ENCODE results near the gene ANKMY2. TPM values are rescaled to one million over a fixed set of nuclear protein-coding genes. Genes with fewer than 3 reads are reported as not detected.
A peak's percentile ranks its signal among the peaks of the same experiment; 100 is the strongest.

ANKMY2 gene
- polyA plus RNA-seq, 2 donors: 5.0 to 5.9 TPM

- no peaks in the 10 kb centered on the region for H3K36me3 ChIP-seq (ENCODE audit: control insufficient read depth in 2 of 2, insufficient read depth in 2 of 2, low read length in 1 of 2)
- peaks cover 0 to 2% of the 10 kb centered on the region in 2 donors for H3K4me1 ChIP-seq (ENCODE audit: control insufficient read depth in 2 of 2, insufficient read depth in 2 of 2, low read length in 1 of 2)
- no peaks in the 10 kb centered on the region for H3K27me3 ChIP-seq (ENCODE audit: control insufficient read depth in 1 of 2, insufficient read depth in 2 of 2, low read length in 2 of 2)
- 95 to 96% methylated on average over 3 of the region's 3 CpGs for WGBS, 2 donors
- no peaks in the 10 kb centered on the region for H3K9me3 ChIP-seq (ENCODE audit: control insufficient read depth in 2 of 2, insufficient read depth in 1 of 2, low read depth in 1 of 2, low read length in 1 of 2)
- no peak overlapping the region for H3K4me3 ChIP-seq (ENCODE audit: low read depth in 1 of 2, low read length in 2 of 2)
- no peak overlapping the region for H3K27ac ChIP-seq (ENCODE audit: low read depth in 2 of 2, low read length in 1 of 2)
Measured at GRCh38 chr7:16675277-16675676, 29.7 kb upstream of the ANKMY2 start.

GRCh38 chr7:16671811-16672210 lies 26.3 kb upstream of the ANKMY2 start:
- H3K36me3 ChIP-seq (ENCODE audit: control insufficient read depth in 2 of 2, insufficient read depth in 2 of 2, low read length in 1 of 2): no peaks in the 10 kb centered on the region
- 94 to 97% methylated on average over 3 of the region's 3 CpGs for WGBS, 2 donors
- H3K27me3 ChIP-seq (ENCODE audit: control insufficient read depth in 1 of 2, insufficient read depth in 2 of 2, low read length in 2 of 2): no peaks in the 10 kb centered on the region

GRCh38 chr7:16670731-16671344 lies 25.3 kb upstream of the ANKMY2 start:
- Histone ChIP-seq H3K27ac (ENCODE audit: low read depth in 2 of 2, low read length in 1 of 2) (no peak overlapping the region), H3K36me3 (ENCODE audit: control insufficient read depth in 2 of 2, insufficient read depth in 2 of 2, low read length in 1 of 2) (no peaks in the 10 kb centered on the region)
- WGBS, 2 donors: 93 to 97% methylated on average over 4 of the region's 4 CpGs

More at GRCh38 chr7:16671811-16672210, 26.3 kb upstream of the ANKMY2 start:
- no peaks in the 10 kb centered on the region for H3K9me3 ChIP-seq (ENCODE audit: control insufficient read depth in 2 of 2, insufficient read depth in 1 of 2, low read depth in 1 of 2, low read length in 1 of 2)
- H3K4me1 ChIP-seq (ENCODE audit: control insufficient read depth in 2 of 2, insufficient read depth in 2 of 2, low read length in 1 of 2): peaks cover 0 to 2% of the 10 kb centered on the region in 2 donors
- no peak overlapping the region for H3K4me3 ChIP-seq (ENCODE audit: low read depth in 1 of 2, low read length in 2 of 2)
- no peak overlapping the region for H3K27ac ChIP-seq (ENCODE audit: low read depth in 2 of 2, low read length in 1 of 2)

GRCh38 chr7:16670021-16670420 lies 24.5 kb upstream of the ANKMY2 start:
- no peak overlapping the region for H3K27ac ChIP-seq (ENCODE audit: low read depth in 2 of 2, low read length in 1 of 2)
- no peaks in the 10 kb centered on the region for H3K27me3 ChIP-seq (ENCODE audit: control insufficient read depth in 1 of 2, insufficient read depth in 2 of 2, low read length in 2 of 2)
- peaks cover 0 to 2% of the 10 kb centered on the region in 2 donors for H3K4me1 ChIP-seq (ENCODE audit: control insufficient read depth in 2 of 2, insufficient read depth in 2 of 2, low read length in 1 of 2)
- H3K36me3 ChIP-seq (ENCODE audit: control insufficient read depth in 2 of 2, insufficient read depth in 2 of 2, low read length in 1 of 2): no peaks in the 10 kb centered on the region
- H3K4me3 ChIP-seq (ENCODE audit: low read depth in 1 of 2, low read length in 2 of 2): no peak overlapping the region
- no peaks in the 10 kb centered on the region for H3K9me3 ChIP-seq (ENCODE audit: control insufficient read depth in 2 of 2, insufficient read depth in 1 of 2, low read depth in 1 of 2, low read length in 1 of 2)
- 72 to 73% methylated on average over 1 of the region's 1 CpG for WGBS, 2 donors

More at GRCh38 chr7:16670731-16671344, 25.3 kb upstream of the ANKMY2 start:
- Histone ChIP-seq H3K9me3 (ENCODE audit: control insufficient read depth in 2 of 2, insufficient read depth in 1 of 2, low read depth in 1 of 2, low read length in 1 of 2) (no peaks in the 10 kb centered on the region), H3K27me3 (ENCODE audit: control insufficient read depth in 1 of 2, insufficient read depth in 2 of 2, low read length in 2 of 2) (no peaks in the 10 kb centered on the region), H3K4me1 (ENCODE audit: control insufficient read depth in 2 of 2, insufficient read depth in 2 of 2, low read length in 1 of 2) (peaks cover 0 to 2% of the 10 kb centered on the region in 2 donors), H3K4me3 (ENCODE audit: low read depth in 1 of 2, low read length in 2 of 2) (no peak overlapping the region)

GRCh38 chr7:16669581-16669980 lies 24.0 kb upstream of the ANKMY2 start:
- WGBS, 2 donors: 84 to 90% methylated on average over 2 of the region's 2 CpGs

GRCh38 chr7:16668978-16669377 lies 23.4 kb upstream of the ANKMY2 start:
- Histone ChIP-seq H3K27me3 (ENCODE audit: control insufficient read depth in 1 of 2, insufficient read depth in 2 of 2, low read length in 2 of 2) (no peaks in the 10 kb centered on the region), H3K4me1 (ENCODE audit: control insufficient read depth in 2 of 2, insufficient read depth in 2 of 2, low read length in 1 of 2) (peaks cover 0 to 2% of the 10 kb centered on the region in 2 donors), H3K4me3 (ENCODE audit: low read depth in 1 of 2, low read length in 2 of 2) (no peak overlapping the region), H3K9me3 (ENCODE audit: control insufficient read depth in 2 of 2, insufficient read depth in 1 of 2, low read depth in 1 of 2, low read length in 1 of 2) (no peaks in the 10 kb centered on the region), H3K27ac (ENCODE audit: low read depth in 2 of 2, low read length in 1 of 2) (peak overlapping the region in 1 of 2 donors; percentile 63), H3K36me3 (ENCODE audit: control insufficient read depth in 2 of 2, insufficient read depth in 2 of 2, low read length in 1 of 2) (no peaks in the 10 kb centered on the region)
- WGBS, 2 donors: 88% methylated on average over 5 of the region's 5 CpGs

More at GRCh38 chr7:16669581-16669980, 24.0 kb upstream of the ANKMY2 start:
- no peaks in the 10 kb centered on the region for H3K9me3 ChIP-seq (ENCODE audit: control insufficient read depth in 2 of 2, insufficient read depth in 1 of 2, low read depth in 1 of 2, low read length in 1 of 2)
- no peak overlapping the region for H3K27ac ChIP-seq (ENCODE audit: low read depth in 2 of 2, low read length in 1 of 2)
- peaks cover 0 to 2% of the 10 kb centered on the region in 2 donors for H3K4me1 ChIP-seq (ENCODE audit: control insufficient read depth in 2 of 2, insufficient read depth in 2 of 2, low read length in 1 of 2)
- H3K27me3 ChIP-seq (ENCODE audit: control insufficient read depth in 1 of 2, insufficient read depth in 2 of 2, low read length in 2 of 2): no peaks in the 10 kb centered on the region
- no peak overlapping the region for H3K4me3 ChIP-seq (ENCODE audit: low read depth in 1 of 2, low read length in 2 of 2)
- no peaks in the 10 kb centered on the region for H3K36me3 ChIP-seq (ENCODE audit: control insufficient read depth in 2 of 2, insufficient read depth in 2 of 2, low read length in 1 of 2)

GRCh38 chr7:16668049-16668858 lies 22.7 kb upstream of the ANKMY2 start:
- peak overlapping the region; percentile 50 to 58 for H3K27ac ChIP-seq (ENCODE audit: low read depth in 2 of 2, low read length in 1 of 2)
- no peak overlapping the region for H3K4me3 ChIP-seq (ENCODE audit: low read depth in 1 of 2, low read length in 2 of 2)
- WGBS, 2 donors: 34 to 48% methylated on average over 11 of the region's 11 CpGs
- no peaks in the 10 kb centered on the region for H3K27me3 ChIP-seq (ENCODE audit: control insufficient read depth in 1 of 2, insufficient read depth in 2 of 2, low read length in 2 of 2)
- H3K36me3 ChIP-seq (ENCODE audit: control insufficient read depth in 2 of 2, insufficient read depth in 2 of 2, low read length in 1 of 2): no peaks in the 10 kb centered on the region
- peaks cover 0 to 2% of the 10 kb centered on the region in 2 donors for H3K4me1 ChIP-seq (ENCODE audit: control insufficient read depth in 2 of 2, insufficient read depth in 2 of 2, low read length in 1 of 2)
- H3K9me3 ChIP-seq (ENCODE audit: control insufficient read depth in 2 of 2, insufficient read depth in 1 of 2, low read depth in 1 of 2, low read length in 1 of 2): no peaks in the 10 kb centered on the region

- 44 to 61% methylated on average over 3 of the region's 3 CpGs for WGBS, 2 donors
- Histone ChIP-seq H3K4me1 (ENCODE audit: control insufficient read depth in 2 of 2, insufficient read depth in 2 of 2, low read length in 1 of 2) (peaks cover 0 to 2% of the 10 kb centered on the region in 2 donors), H3K27me3 (ENCODE audit: control insufficient read depth in 1 of 2, insufficient read depth in 2 of 2, low read length in 2 of 2) (no peaks in the 10 kb centered on the region), H3K4me3 (ENCODE audit: low read depth in 1 of 2, low read length in 2 of 2) (no peak overlapping the region), H3K9me3 (ENCODE audit: control insufficient read depth in 2 of 2, insufficient read depth in 1 of 2, low read depth in 1 of 2, low read length in 1 of 2) (no peaks in the 10 kb centered on the region), H3K36me3 (ENCODE audit: control insufficient read depth in 2 of 2, insufficient read depth in 2 of 2, low read length in 1 of 2) (no peaks in the 10 kb centered on the region), H3K27ac (ENCODE audit: low read depth in 2 of 2, low read length in 1 of 2) (peak overlapping the region; percentile 15 to 58)
Measured at GRCh38 chr7:16667355-16667754, 21.8 kb upstream of the ANKMY2 start.

GRCh38 chr7:16661924-16662323 lies 16.4 kb upstream of the ANKMY2 start:
- no peak overlapping the region for H3K27ac ChIP-seq (ENCODE audit: low read depth in 2 of 2, low read length in 1 of 2)
- WGBS, 2 donors: 91 to 93% methylated on average over 1 of the region's 1 CpG

More at GRCh38 chr7:16661924-16662323, 16.4 kb upstream of the ANKMY2 start:
- Histone ChIP-seq H3K4me1 (ENCODE audit: control insufficient read depth in 2 of 2, insufficient read depth in 2 of 2, low read length in 1 of 2) (peaks cover 0 to 2% of the 10 kb centered on the region in 2 donors), H3K4me3 (ENCODE audit: low read depth in 1 of 2, low read length in 2 of 2) (no peak overlapping the region), H3K36me3 (ENCODE audit: control insufficient read depth in 2 of 2, insufficient read depth in 2 of 2, low read length in 1 of 2) (no peaks in the 10 kb centered on the region), H3K27me3 (ENCODE audit: control insufficient read depth in 1 of 2, insufficient read depth in 2 of 2, low read length in 2 of 2) (no peaks in the 10 kb centered on the region), H3K9me3 (ENCODE audit: control insufficient read depth in 2 of 2, insufficient read depth in 1 of 2, low read depth in 1 of 2, low read length in 1 of 2) (no peaks in the 10 kb centered on the region)
